Dendritic cell treated with granulocyte-macrophage colony-stimulating factor and Interleukin-4, amounts not matched to agents 40 ng/mL and 50 ng/mL, for 4 days (primary cell): ENCODE measurements around the gene ERMAP.
"Not testable (repeated sequence)": the region's sequence is repeated elsewhere in the genome, so short reads cannot be mapped to it uniquely, and the experiment has no call there.

Experiments used
- H3K27ac Mint-ChIP-seq: one replicate; pipeline ENCODE4 v1.8.0; 2022; ENCODE audit warnings: mild to moderate bottlenecking, mixed read lengths
- H3K27me3 Mint-ChIP-seq: one replicate; pipeline ENCODE4 v1.8.0; 2022; ENCODE audit warnings: mild to moderate bottlenecking, mixed read lengths
- H3K36me3 Mint-ChIP-seq: one replicate; pipeline ENCODE4 v1.8.0; 2022; ENCODE audit warnings: low read depth, mixed read lengths
- H3K4me1 Mint-ChIP-seq: one replicate; pipeline ENCODE4 v1.8.0; 2022; ENCODE audit warnings: low read depth, mixed read lengths
- H3K4me3 Mint-ChIP-seq: one replicate; pipeline ENCODE4 v1.8.0; 2022; ENCODE audit warnings: mild to moderate bottlenecking, moderate library complexity, mixed read lengths
- H3K9me3 Mint-ChIP-seq: one replicate; pipeline ENCODE4 v1.8.0; 2022; ENCODE audit warnings: mixed read lengths
- intact Hi-C: fragments of 100-400 bp; cut with micrococcal nuclease; formaldehyde crosslinking; loops from one replicate; pipeline ENCODE4 v1.15.0; 2022

ERMAP gene

DNA sequence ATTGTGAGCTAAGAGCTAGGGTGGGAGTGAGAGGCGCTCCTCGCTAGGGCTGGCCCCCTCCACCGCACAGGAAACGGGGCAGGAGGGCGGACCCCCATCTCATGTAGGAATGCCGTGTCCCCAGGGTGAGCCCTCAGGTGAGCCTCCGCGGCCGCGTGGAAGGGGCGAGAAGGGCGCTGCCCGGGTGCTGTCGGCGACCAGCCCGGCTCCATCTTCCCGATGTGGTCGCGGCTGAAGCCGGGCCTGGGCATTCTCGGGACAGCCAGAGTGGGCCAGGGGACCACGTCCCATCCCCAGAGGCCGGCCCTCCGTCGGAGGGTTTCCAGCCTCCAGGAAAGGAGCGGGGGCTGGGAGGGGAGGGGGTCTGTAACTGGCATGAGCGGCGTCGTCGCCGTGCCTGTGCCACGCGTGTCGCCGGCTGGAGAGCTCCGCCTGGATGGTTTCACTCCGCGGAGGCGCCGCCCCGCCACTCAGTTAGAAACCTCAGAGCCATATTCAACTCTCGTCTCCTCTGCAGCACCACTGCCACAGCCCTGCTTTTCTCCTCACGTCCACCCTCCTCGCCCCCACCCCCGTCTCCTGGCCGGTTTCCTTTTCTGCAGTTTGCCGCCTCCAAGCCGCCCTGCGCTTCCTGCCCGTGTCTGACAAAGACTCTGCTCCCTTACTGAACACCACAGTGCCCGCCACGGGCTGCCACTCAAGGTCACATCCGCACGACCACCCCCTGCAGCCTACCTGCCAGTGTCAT, 31.8 kb upstream of the ERMAP start, which contains the start of gene TMEM269:
TMEM269 (plus strand) TSS at position 46 of the 748 bp plus-strand sequence. CDS start 4,903 bp downstream, outside the sequence.
- Mint-ChIP-seq H3K4me3 (peak within 1 kb of the TSS; percentile 68), H3K27ac (no peak within 1 kb of the TSS), H3K27me3 (peaks cover 28% of the 10 kb centered on the region), H3K4me1 (peaks cover 28% of the 10 kb centered on the region), H3K36me3 (peaks cover 33% of the 10 kb centered on the region), H3K9me3 (no peaks in the 10 kb centered on the region)
- intact Hi-C loops, result no loop called here

- H3K27ac Mint-ChIP-seq, result no peak overlapping the region
- intact Hi-C loops, result no loop called here
- H3K4me1 Mint-ChIP-seq, result peaks cover 28% of the 10 kb centered on the region
- H3K4me3 Mint-ChIP-seq, result no peak overlapping the region
- peaks cover 28% of the 10 kb centered on the region for H3K27me3 Mint-ChIP-seq
- H3K36me3 Mint-ChIP-seq, result peaks cover 23% of the 10 kb centered on the region
- no peaks in the 10 kb centered on the region for H3K9me3 Mint-ChIP-seq
Measured at GRCh38 chr1:42786097-42786496, 30.8 kb upstream of the ERMAP start.

- Mint-ChIP-seq H3K4me1 (peaks cover 23% of the 10 kb centered on the region), H3K27ac (no peak overlapping the region), H3K27me3 (peaks cover 28% of the 10 kb centered on the region), H3K4me3 (no peak overlapping the region), H3K9me3 (no peaks in the 10 kb centered on the region), H3K36me3 (peaks cover 14% of the 10 kb centered on the region)
- intact Hi-C loops, result no loop called here
Measured at GRCh38 chr1:42788021-42788420, 28.9 kb upstream of the ERMAP start.

DNA sequence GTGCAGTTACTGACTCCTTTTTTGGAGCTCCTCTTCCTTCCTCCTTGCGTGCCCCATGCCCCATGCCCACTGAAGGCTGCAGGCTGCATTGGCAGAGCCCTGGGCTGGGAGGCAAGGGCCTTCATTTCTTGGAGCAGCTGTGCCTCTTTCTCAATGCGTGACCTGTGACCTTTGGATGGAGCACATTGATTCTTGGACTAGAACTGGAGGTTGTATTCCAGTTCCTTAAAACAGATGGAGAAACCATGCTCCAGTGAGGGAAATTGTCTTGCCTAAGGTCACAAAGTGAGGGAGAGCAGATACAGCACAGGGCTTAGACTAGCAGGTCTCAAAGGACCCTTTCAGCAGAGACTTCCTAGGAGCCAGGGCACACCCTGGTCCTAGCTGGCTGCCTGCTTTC, 23.1 kb upstream of the ERMAP start:
- Mint-ChIP-seq H3K9me3 (no peaks in the 10 kb centered on the region), H3K4me1 (no peaks in the 10 kb centered on the region), H3K36me3 (no peaks in the 10 kb centered on the region), H3K27ac (no peak overlapping the region), H3K27me3 (no peaks in the 10 kb centered on the region), H3K4me3 (no peak overlapping the region)
- intact Hi-C loops, result no loop called here

GRCh38 chr1:42797414-42797813, 19.5 kb upstream of the ERMAP start:
- no peaks in the 10 kb centered on the region for H3K4me1 Mint-ChIP-seq

GRCh38 chr1:42797979-42798378, 18.9 kb upstream of the ERMAP start:
- Mint-ChIP-seq H3K9me3 (no peaks in the 10 kb centered on the region), H3K4me3 (no peak overlapping the region), H3K27ac (no peak overlapping the region), H3K4me1 (no peaks in the 10 kb centered on the region), H3K27me3 (no peaks in the 10 kb centered on the region), H3K36me3 (no peaks in the 10 kb centered on the region)
- intact Hi-C loops, result no loop called here

More at GRCh38 chr1:42797414-42797813, 19.5 kb upstream of the ERMAP start:
- H3K27me3 Mint-ChIP-seq, result no peaks in the 10 kb centered on the region
- intact Hi-C loops, result no loop called here
- no peaks in the 10 kb centered on the region for H3K9me3 Mint-ChIP-seq
- no peaks in the 10 kb centered on the region for H3K36me3 Mint-ChIP-seq
- no peak overlapping the region for H3K27ac Mint-ChIP-seq
- no peak overlapping the region for H3K4me3 Mint-ChIP-seq

GRCh38 chr1:42801832-42802473, 15.0 kb upstream of the ERMAP start:
- H3K9me3 Mint-ChIP-seq, result no peaks in the 10 kb centered on the region
- intact Hi-C loops, result no loop called here
- no peak overlapping the region for H3K4me3 Mint-ChIP-seq
- no peaks in the 10 kb centered on the region for H3K27me3 Mint-ChIP-seq
- peaks cover 19% of the 10 kb centered on the region for H3K36me3 Mint-ChIP-seq
- no peak overlapping the region for H3K27ac Mint-ChIP-seq
- H3K4me1 Mint-ChIP-seq, result no peaks in the 10 kb centered on the region

DNA sequence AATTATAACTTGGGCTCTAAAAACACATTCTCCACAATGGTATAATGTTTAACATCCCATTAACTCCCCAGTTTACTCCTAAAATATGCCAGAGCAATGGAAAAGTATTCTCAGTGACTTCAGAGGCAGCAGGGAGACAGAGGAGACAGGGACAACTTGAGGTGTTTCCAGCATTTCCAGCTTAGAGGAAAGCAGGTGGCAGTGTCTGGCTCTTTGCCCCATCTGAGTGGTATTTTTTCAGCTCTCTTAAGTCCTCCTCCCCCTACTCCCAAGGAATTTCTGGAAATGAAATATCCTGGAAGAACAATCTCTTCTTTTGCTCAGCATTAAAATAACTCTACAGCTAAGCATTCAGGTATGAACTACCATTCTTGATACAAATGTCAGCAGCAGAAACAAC, 10.8 kb upstream of the ERMAP start:
- no peaks in the 10 kb centered on the region for H3K9me3 Mint-ChIP-seq
- intact Hi-C loops, result no loop called here
- H3K36me3 Mint-ChIP-seq, result peaks cover 28% of the 10 kb centered on the region
- H3K27ac Mint-ChIP-seq, result no peak overlapping the region
- H3K4me3 Mint-ChIP-seq, result no peak overlapping the region
- H3K4me1 Mint-ChIP-seq, result no peaks in the 10 kb centered on the region
- H3K27me3 Mint-ChIP-seq, result no peaks in the 10 kb centered on the region

- H3K4me1 Mint-ChIP-seq, result no peaks in the 10 kb centered on the region
- H3K27me3 Mint-ChIP-seq, result no peaks in the 10 kb centered on the region
- H3K27ac Mint-ChIP-seq, result no peak overlapping the region
- H3K9me3 Mint-ChIP-seq, result no peaks in the 10 kb centered on the region
- H3K4me3 Mint-ChIP-seq, result no peak overlapping the region
- intact Hi-C loops, result no loop called here
- peaks cover 28% of the 10 kb centered on the region for H3K36me3 Mint-ChIP-seq
Measured at GRCh38 chr1:42806593-42806992, 10.3 kb upstream of the ERMAP start.

DNA sequence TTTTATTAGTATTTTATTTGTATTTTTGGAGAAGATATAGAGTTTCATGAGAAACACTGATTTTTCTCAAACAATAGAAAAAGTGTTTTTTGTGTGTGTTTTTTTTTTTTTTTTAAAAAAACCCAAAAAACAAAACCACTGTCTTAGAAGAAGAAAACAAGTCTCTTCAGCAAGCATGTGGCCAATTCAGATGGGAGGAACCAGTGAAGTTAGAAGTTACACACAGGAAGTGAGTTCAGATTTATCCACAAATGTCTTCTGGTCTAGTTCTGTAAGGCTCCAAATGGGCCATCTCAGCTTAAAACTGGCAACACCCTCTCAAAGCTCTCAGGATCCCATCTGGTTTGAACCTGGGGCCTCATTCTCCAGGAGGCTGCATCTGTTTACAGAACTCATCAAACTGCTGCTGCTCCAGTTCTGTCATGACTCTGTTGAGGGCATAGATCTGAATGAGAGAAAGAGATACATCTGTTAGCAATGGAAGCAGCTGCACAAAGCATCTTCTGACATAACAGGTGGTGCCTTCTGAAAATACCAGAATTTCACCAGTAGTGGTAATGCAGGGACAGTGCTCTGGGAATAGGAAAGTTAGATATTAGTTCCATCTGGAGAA, 9.8 kb upstream of the ERMAP start:
- H3K27ac Mint-ChIP-seq, result no peak overlapping the region
- no peaks in the 10 kb centered on the region for H3K9me3 Mint-ChIP-seq
- H3K27me3 Mint-ChIP-seq, result no peaks in the 10 kb centered on the region
- H3K36me3 Mint-ChIP-seq, result peaks cover 28% of the 10 kb centered on the region
- intact Hi-C loops, result no loop called here
- no peak overlapping the region for H3K4me3 Mint-ChIP-seq
- no peaks in the 10 kb centered on the region for H3K4me1 Mint-ChIP-seq

DNA sequence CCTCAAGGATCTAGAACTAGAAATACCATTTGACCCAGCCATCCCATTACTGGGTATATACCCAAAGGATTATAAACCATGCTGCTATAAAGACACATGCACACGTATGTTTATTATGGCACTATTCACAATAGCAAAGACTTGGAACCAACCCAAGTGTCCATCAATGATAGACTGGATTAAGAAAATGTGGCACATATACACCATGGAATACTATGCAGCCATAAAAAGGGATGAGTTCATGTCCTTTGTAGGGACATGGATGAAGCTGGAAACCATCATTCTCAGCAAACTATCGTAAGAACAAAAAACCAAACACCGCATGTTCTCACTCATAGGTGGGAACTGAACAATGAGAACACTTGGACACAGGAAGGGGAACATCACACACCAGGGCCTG, 2.1 kb upstream of the ERMAP start:
- peaks cover 24% of the 10 kb centered on the region for H3K36me3 Mint-ChIP-seq
- H3K9me3 Mint-ChIP-seq, intact Hi-C loops, H3K27me3 Mint-ChIP-seq, H3K4me3 Mint-ChIP-seq, H3K27ac Mint-ChIP-seq: not testable (repeated sequence)
- peaks cover 29% of the 10 kb centered on the region for H3K4me1 Mint-ChIP-seq

DNA sequence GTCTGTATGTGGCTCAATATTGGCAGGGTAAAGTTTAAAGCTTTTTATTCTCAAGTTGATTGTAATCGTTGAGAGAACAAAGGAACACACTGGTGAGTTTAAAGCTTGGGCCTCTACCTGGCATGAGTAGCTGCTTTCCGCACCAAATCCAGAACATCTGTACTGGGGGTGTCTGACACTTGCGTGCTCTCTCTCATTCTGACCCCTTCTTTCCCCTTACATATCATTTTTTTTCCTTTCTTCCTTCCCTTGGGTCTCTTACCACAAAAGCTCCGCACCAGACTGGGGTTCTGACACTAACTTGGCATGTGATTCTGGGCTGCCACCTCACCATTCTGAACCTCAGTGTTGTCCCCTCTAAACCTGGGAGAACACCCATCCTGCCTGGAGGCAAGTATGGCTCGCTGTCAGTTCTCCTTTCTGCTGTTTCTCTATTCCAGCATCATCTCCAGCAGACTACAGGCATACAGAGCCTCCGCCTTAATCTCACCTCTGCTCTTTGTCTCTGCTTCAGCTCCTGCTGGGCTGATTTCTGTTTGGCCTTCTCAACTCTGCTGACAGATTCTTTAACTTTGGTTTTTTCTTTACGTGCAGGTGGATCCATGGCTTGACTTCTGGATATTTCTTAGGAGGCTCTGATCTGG, 859 bp upstream of the ERMAP start:
- no peaks in the 10 kb centered on the region for H3K27me3 Mint-ChIP-seq
- peaks cover 23% of the 10 kb centered on the region for H3K36me3 Mint-ChIP-seq
- peaks cover 38% of the 10 kb centered on the region for H3K4me1 Mint-ChIP-seq
- H3K9me3 Mint-ChIP-seq, result no peaks in the 10 kb centered on the region
- intact Hi-C loops, result loop anchor here (1.0 to 2.0 kb wide), 2 partner anchors 30 to 49 kb away; partner anchors contain the start of genes C1orf50, P3H1 and ZNF691
- peak overlapping the region; percentile 90 for H3K27ac Mint-ChIP-seq
- peak overlapping the region; percentile 85 for H3K4me3 Mint-ChIP-seq

DNA sequence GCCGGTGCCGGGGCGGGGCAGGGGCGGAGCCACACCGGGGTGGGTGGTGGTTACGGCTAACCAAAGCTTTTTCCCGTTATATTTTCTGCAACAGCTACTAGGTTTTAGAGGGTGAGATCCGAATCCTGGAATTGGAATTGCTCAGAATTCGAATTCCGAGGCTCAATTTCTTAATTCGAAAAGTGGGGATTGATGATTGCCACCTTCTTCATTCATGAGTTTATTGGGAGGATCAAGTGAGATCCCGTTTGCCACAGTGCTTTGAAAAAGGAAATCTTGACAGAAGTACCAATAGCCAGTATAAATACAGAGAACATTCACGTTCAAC, 482 bp downstream of the ERMAP start:
- no peaks in the 10 kb centered on the region for H3K27me3 Mint-ChIP-seq
- H3K36me3 Mint-ChIP-seq, result peaks cover 23% of the 10 kb centered on the region
- intact Hi-C loops, result loop anchor here (2.0 kb wide), 1 partner anchor 51 kb away; the partner anchor contains the start of genes C1orf50 and P3H1
- no peaks in the 10 kb centered on the region for H3K9me3 Mint-ChIP-seq
- peak overlapping the region; percentile 90 for H3K27ac Mint-ChIP-seq
- H3K4me3 Mint-ChIP-seq, result peak overlapping the region; percentile 85
- H3K4me1 Mint-ChIP-seq, result peaks cover 42% of the 10 kb centered on the region

DNA sequence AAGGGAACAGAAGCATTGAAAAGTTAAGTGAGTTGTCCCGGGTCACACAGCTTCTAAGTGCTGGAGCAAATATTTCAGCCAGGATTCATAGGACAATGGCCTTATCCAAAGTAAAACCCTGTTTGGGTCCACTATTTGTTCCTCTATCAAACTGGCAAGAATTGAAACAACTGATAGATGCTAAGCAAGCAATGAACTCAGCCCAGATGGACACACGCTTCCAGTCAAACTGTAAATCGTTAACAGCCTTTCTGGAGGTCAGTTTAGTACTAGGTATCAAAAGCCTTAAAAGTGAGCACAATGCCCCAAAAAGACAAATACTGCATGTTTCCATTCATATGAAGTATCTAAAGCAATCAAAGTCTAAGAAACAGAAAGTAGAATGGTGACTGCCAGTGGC, 1.1 kb downstream of the ERMAP start:
- H3K4me3 Mint-ChIP-seq, result no peak overlapping the region
- peaks cover 48% of the 10 kb centered on the region for H3K4me1 Mint-ChIP-seq
- H3K27me3 Mint-ChIP-seq, result no peaks in the 10 kb centered on the region
- H3K27ac Mint-ChIP-seq, result no peak overlapping the region
- H3K9me3 Mint-ChIP-seq, result no peaks in the 10 kb centered on the region
- peaks cover 23% of the 10 kb centered on the region for H3K36me3 Mint-ChIP-seq
- intact Hi-C loops, result loop anchor here (2.0 kb wide), 1 partner anchor 51 kb away; the partner anchor contains the start of genes C1orf50 and P3H1
